SK-N-SH (cell line): ENCODE measurements around the gene ENTHD1. TPM values are rescaled to one million over a fixed set of nuclear protein-coding genes. Genes with fewer than 3 reads are reported as not detected.

Experiments
- CTCF ChIA-PET: fragments of 300-600, 350-600 bp; formaldehyde crosslinking; extraction: SDS; loops from one replicate; lab custom pipeline; 2021; lab: Yijun Ruan, JAX
- POLR2A ChIA-PET: fragments of 350-600 bp; sonication (Branson Sonifier 250); formaldehyde crosslinking; extraction: SDS; loops from one replicate; lab custom pipeline; 2020; ENCODE audit warnings: antibody characterized with exemption, inconsistent platforms; lab: Yijun Ruan, JAX
- DNase-seq: peaks from one replicate; pipeline ENCODE4 v3.0.0; 2012
- H2AFZ ChIP-seq: fragments of 200-600 bp; sonication (generic); 2 replicates; pipeline ENCODE4 v1.8.1; 2016; ENCODE audit warnings: antibody characterized with exemption, mild to moderate bottlenecking, low read depth
- H3F3A ChIP-seq: fragments of 200-600 bp; sonication (generic); replicated peaks from 2 replicates; pipeline ENCODE3; 2016; ENCODE audit warnings: antibody characterized with exemption, mild to moderate bottlenecking; ENCODE audit not compliant: insufficient read depth
- H3K27ac ChIP-seq, 2 experiments: fragments of 200-500 bp in 1 of 2; fragments of 200-600 bp in 1 of 2; sonication (Bioruptor generic) in 1 of 2; sonication (generic), shearing (Covaris generic) in 1 of 2; 2 replicates each; pipeline versions ENCODE4 v1.5.1 to v1.6.1; 2014 to 2016; ENCODE audit warnings: low read depth in 2 of 2, inconsistent platforms in 1 of 2, low read length in 1 of 2, mild to moderate bottlenecking in 1 of 2, mixed read lengths in 1 of 2
- H3K27me3 ChIP-seq: fragments of 200-600 bp; sonication (generic), shearing (Covaris generic); 2 replicates; pipeline ENCODE4 v1.6.1; 2016; ENCODE audit warnings: mixed run types; ENCODE audit not compliant: insufficient read depth
- H3K36me3 ChIP-seq, 2 experiments: fragments of 200-500 bp in 1 of 2; fragments of 200-600 bp in 1 of 2; sonication (Bioruptor generic) in 1 of 2; sonication (generic) in 1 of 2; replicated peaks in 1 of 2; 2 replicates each; pipeline versions ENCODE3 to v1.5.1; 2014 to 2016; ENCODE audit warnings: low read length in 1 of 2, mild to moderate bottlenecking in 1 of 2; ENCODE audit not compliant: insufficient read depth in 2 of 2, control insufficient read depth in 1 of 2
- H3K4me1 ChIP-seq, 2 experiments: fragments of 200-500 bp in 1 of 2; fragments of 200-600 bp in 1 of 2; sonication (Bioruptor generic) in 1 of 2; sonication (generic), shearing (Covaris generic) in 1 of 2; 2 replicates each; pipeline versions ENCODE4 v1.5.1 to v1.6.1; 2014 to 2016; ENCODE audit warnings: low read depth in 1 of 2, low read length in 1 of 2, mixed run types in 1 of 2; ENCODE audit not compliant: insufficient read depth in 2 of 2, control insufficient read depth in 1 of 2
- H3K4me2 ChIP-seq: fragments of 200-600 bp; sonication (generic), shearing (Covaris generic); 2 replicates; pipeline ENCODE4 v1.6.1; 2017; ENCODE audit warnings: mixed run types
- H3K4me3 ChIP-seq, 2 experiments: fragments of 200-500 bp in 1 of 2; fragments of 200-600 bp in 1 of 2; sonication (Bioruptor generic) in 1 of 2; sonication (generic), shearing (Covaris generic) in 1 of 2; 2 replicates each; pipeline versions ENCODE4 v1.5.1 to v1.8.1; 2014 to 2016; ENCODE audit warnings: low read depth in 2 of 2, inconsistent platforms in 1 of 2, low read length in 1 of 2, mild to moderate bottlenecking in 1 of 2, mixed read lengths in 1 of 2, moderate library complexity in 1 of 2
- H3K79me2 ChIP-seq: fragments of 200-600 bp; sonication (generic); 2 replicates; pipeline ENCODE4 v1.8.1; 2017; ENCODE audit warnings: mild to moderate bottlenecking; ENCODE audit not compliant: insufficient read depth
- H3K9ac ChIP-seq: fragments of 200-600 bp; sonication (generic); 2 replicates; pipeline ENCODE4 v1.6.1; 2017; ENCODE audit warnings: mixed run types
- H3K9me2 ChIP-seq: fragments of 200-600 bp; sonication (generic); 2 replicates; pipeline ENCODE4 v1.6.1; 2017; ENCODE audit warnings: mixed run types
- H3K9me3 ChIP-seq: fragments of 200-600 bp; sonication (generic); 2 replicates; pipeline ENCODE4 v1.6.1; 2017; ENCODE audit warnings: mixed run types, mild to moderate bottlenecking, moderate library complexity
- H4K20me1 ChIP-seq: fragments of 200-600 bp; sonication (generic); 2 replicates; pipeline ENCODE4 v1.6.1; 2017; ENCODE audit warnings: mild to moderate bottlenecking, mixed run types; ENCODE audit not compliant: insufficient read depth
- EZH2phosphoT487 ChIP-seq: fragments of 200-600 bp; sonication (generic); IDR thresholded peaks from 2 replicates; pipeline ENCODE4 v1.6.1; 2017; ENCODE audit warnings: low read depth, mixed run types, mild to moderate bottlenecking, antibody characterized with exemption, moderate library complexity, borderline replicate concordance
- FOSL2 ChIP-seq: IDR thresholded peaks from 2 replicates; pipeline ENCODE4 v1.4.0; 2012; ENCODE audit warnings: low read depth, mild to moderate bottlenecking, moderate library complexity, borderline replicate concordance
- FOXM1 ChIP-seq: IDR thresholded peaks from 2 replicates; pipeline ENCODE4 v1.4.0; 2012; ENCODE audit warnings: low read depth, mild to moderate bottlenecking
- GABPA ChIP-seq: IDR thresholded peaks from 2 replicates; pipeline ENCODE4 v1.4.0; 2012; ENCODE audit warnings: low read depth, mild to moderate bottlenecking
- JUND ChIP-seq: IDR thresholded peaks from 2 replicates; pipeline ENCODE4 v1.4.0; 2012
- MAX ChIP-seq: IDR thresholded peaks from 2 replicates; pipeline ENCODE4 v1.4.0; 2012; ENCODE audit warnings: low read depth
- RFX5 ChIP-seq: IDR thresholded peaks from 2 replicates; pipeline ENCODE4 v1.6.1; 2012; ENCODE audit warnings: mild to moderate bottlenecking, improper control_type of control experiment, low read length
- RXRA ChIP-seq: IDR thresholded peaks from 2 replicates; pipeline ENCODE4 v1.4.0; 2012; ENCODE audit warnings: low read depth, mild to moderate bottlenecking, borderline replicate concordance
- SIN3A ChIP-seq: IDR thresholded peaks from 2 replicates; pipeline ENCODE4 v1.6.1; 2012; ENCODE audit warnings: low read depth, mild to moderate bottlenecking, low read length, moderate library complexity, borderline replicate concordance
- TEAD4 ChIP-seq: IDR thresholded peaks from 2 replicates; pipeline ENCODE4 v1.4.0; 2012; ENCODE audit warnings: mild to moderate bottlenecking, borderline replicate concordance; ENCODE audit not compliant: insufficient read depth
- USF2 ChIP-seq: fragments of 150-350 bp; IDR thresholded peaks from 2 replicates; pipeline ENCODE4 v1.6.1; 2017; ENCODE audit warnings: antibody characterized with exemption, low read length, low read depth, borderline replicate concordance
- YY1 ChIP-seq: IDR thresholded peaks from 2 replicates; pipeline ENCODE4 v1.4.0; 2012; ENCODE audit warnings: low read depth, mild to moderate bottlenecking
- ZBTB33 ChIP-seq: IDR thresholded peaks from 2 replicates; pipeline ENCODE4 v1.4.0; 2012; ENCODE audit warnings: low read depth, borderline replicate concordance
- WGBS: methylation state at CpG from one replicate; pipeline ENCODE4 v1.1.6; 2017; ENCODE audit warnings: low lambda C conversion rate; 5-methylcytosine and 5-hydroxymethylcytosine counted together
- polyA plus RNA-seq, 3 experiments: library from polyadenylated mRNA; depleted of rRNA; stranded (reverse); fragments of >200 nt; gene quantifications; 2 replicates each; pipeline ENCODE4 v1.2.3, GENCODE V29; 2012
- TF ChIP-seq, protein P1 (sequence below): fragments of 150-350 bp; IDR thresholded peaks from 2 replicates; pipeline ENCODE4 v1.6.1; 2016; ENCODE audit warnings: mild to moderate bottlenecking, low read depth, low read length

The ENTHD1 gene
- polyA plus RNA-seq, 1 of the 3 experiments (the other 2 are of a cell fraction) = not detected

GRCh38 chr22:39845529-39845928 is 48.0 kb downstream of the ENTHD1 start:
- POLR2A ChIA-PET = no interaction called here
- WGBS = 63% methylated on average over 3 of the region's 3 CpGs
- no peak for TF ChIP-seq FOXM1
- no peak for TF ChIP-seq RFX5
- TF ChIP-seq, protein P1, sequence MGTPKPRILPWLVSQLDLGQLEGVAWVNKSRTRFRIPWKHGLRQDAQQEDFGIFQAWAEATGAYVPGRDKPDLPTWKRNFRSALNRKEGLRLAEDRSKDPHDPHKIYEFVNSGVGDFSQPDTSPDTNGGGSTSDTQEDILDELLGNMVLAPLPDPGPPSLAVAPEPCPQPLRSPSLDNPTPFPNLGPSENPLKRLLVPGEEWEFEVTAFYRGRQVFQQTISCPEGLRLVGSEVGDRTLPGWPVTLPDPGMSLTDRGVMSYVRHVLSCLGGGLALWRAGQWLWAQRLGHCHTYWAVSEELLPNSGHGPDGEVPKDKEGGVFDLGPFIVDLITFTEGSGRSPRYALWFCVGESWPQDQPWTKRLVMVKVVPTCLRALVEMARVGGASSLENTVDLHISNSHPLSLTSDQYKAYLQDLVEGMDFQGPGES = no peak
- no peak for TF ChIP-seq ZBTB33
- TF ChIP-seq FOSL2 = no peak
- TF ChIP-seq YY1 = no peak
- TF ChIP-seq MAX = no peak
- no peak for TF ChIP-seq EZH2phosphoT487
- no peak for TF ChIP-seq JUND
- no peak for TF ChIP-seq RXRA
- no peak for TF ChIP-seq SIN3A
- TF ChIP-seq USF2 = no peak
- no peak for TF ChIP-seq TEAD4
- no peak for TF ChIP-seq GABPA
- DNase-seq = no peak
- no peaks in the 10 kb centered on the region for H3K36me3 ChIP-seq
- no peak overlapping the region for H2AFZ ChIP-seq
- H3K4me1 ChIP-seq = no peaks in the 10 kb centered on the region
- H3K4me3 ChIP-seq = no peak overlapping the region
- H3K9me3 ChIP-seq = no peaks in the 10 kb centered on the region
- H3K27ac ChIP-seq = no peak overlapping the region
- no peaks in the 10 kb centered on the region for H3K27me3 ChIP-seq
- H3F3A ChIP-seq = no peaks in the 10 kb centered on the region
- CTCF ChIA-PET = no interaction called here
- no peaks in the 10 kb centered on the region for H3K9me2 ChIP-seq
- H3K9ac ChIP-seq = no peak overlapping the region
- no peaks in the 10 kb centered on the region for H4K20me1 ChIP-seq
- no peak overlapping the region for H3K4me2 ChIP-seq
- no peaks in the 10 kb centered on the region for H3K79me2 ChIP-seq
